Fibroblast of the aortic adventitia (primary cell): ENCODE results near the gene HAPLN3. TPM values are rescaled to one million over a fixed set of nuclear protein-coding genes. Genes with fewer than 3 reads are reported as not detected.

ENCODE experiments used
- DNase-seq: peaks from one replicate; pipeline ENCODE4 v3.0.0-alpha.2; 2010; ENCODE audit warnings: low read depth
- H3K4me3 ChIP-seq: 2 replicates; pipeline ENCODE4 v1.5.1; 2011; ENCODE audit warnings: low read depth, mild to moderate bottlenecking, control low read depth, low read length, moderate library complexity
- total RNA-seq: library from RNA; depleted of rRNA; stranded (reverse); fragments of >200 nt; gene quantifications from 2 replicates; pipeline ENCODE4 v1.2.3, GENCODE V29; 2012; ENCODE audit warnings: low replicate concordance
- TF ChIP-seq, protein P1 (sequence below): IDR thresholded peaks from 2 replicates; pipeline ENCODE4 v1.5.1; 2011; ENCODE audit warnings: mild to moderate bottlenecking, low read length, control low read depth, inconsistent platforms; ENCODE audit not compliant: insufficient read depth

Gene HAPLN3
- total RNA-seq, 1 donor = 2.8 TPM

DNA sequence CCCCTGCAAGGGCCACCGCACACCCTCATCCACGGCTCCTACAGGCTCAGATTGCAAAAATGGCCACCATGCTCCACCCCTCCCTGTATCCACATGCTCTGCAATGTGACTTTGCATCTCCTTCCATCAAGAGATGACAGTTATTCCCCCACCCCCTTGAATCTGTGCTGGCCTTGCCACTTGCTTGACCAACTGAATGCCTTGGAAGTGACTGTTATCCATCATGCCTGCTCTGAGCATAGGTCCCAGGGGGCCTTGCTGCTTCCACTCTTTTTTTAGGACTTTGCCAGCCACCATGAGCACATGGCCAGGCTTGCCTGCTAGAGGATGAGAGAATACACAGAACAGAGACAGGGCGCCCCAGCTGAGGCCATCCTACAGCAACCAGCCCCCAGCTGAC, 13.6 kb downstream of the HAPLN3 start:
- no peak for DNase-seq
- H3K4me3 ChIP-seq = no peak overlapping the region
- TF ChIP-seq, protein P1, sequence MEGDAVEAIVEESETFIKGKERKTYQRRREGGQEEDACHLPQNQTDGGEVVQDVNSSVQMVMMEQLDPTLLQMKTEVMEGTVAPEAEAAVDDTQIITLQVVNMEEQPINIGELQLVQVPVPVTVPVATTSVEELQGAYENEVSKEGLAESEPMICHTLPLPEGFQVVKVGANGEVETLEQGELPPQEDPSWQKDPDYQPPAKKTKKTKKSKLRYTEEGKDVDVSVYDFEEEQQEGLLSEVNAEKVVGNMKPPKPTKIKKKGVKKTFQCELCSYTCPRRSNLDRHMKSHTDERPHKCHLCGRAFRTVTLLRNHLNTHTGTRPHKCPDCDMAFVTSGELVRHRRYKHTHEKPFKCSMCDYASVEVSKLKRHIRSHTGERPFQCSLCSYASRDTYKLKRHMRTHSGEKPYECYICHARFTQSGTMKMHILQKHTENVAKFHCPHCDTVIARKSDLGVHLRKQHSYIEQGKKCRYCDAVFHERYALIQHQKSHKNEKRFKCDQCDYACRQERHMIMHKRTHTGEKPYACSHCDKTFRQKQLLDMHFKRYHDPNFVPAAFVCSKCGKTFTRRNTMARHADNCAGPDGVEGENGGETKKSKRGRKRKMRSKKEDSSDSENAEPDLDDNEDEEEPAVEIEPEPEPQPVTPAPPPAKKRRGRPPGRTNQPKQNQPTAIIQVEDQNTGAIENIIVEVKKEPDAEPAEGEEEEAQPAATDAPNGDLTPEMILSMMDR = no peak

- DNase-seq = no peak
- H3K4me3 ChIP-seq = no peak overlapping the region
- TF ChIP-seq, protein P1 = no peak
Measured at GRCh38 chr15:88880944-88881740, 14.2 kb downstream of the HAPLN3 start.

DNA sequence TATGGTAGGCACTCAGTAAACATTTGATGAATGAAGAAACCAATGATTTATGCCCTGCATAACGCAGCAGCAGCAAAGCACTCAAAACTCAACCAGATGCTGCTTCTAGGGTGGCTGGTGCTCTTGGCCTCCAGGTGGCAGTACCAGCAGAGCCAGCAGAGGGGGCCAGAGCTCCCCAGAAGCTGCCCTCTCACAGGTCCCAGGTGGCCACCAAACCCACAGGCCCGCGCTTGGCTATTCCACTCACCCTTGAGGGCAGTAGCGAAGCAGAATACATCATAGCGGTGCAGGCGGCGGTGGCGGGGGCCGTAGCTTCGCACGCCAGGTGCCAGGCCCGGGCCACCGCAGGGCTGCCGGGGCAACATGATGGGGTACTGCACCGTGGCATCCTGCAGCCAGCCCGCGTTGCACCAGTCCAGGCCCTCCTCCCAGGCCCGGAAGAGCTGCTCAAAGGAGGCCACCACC, 16.6 kb downstream of the HAPLN3 start:
- TF ChIP-seq, protein P1 = peak; percentile 75
- DNase-seq = peak; percentile 34
- H3K4me3 ChIP-seq = no peak overlapping the region

GRCh38 chr15:88877906-88878305, 17.4 kb downstream of the HAPLN3 start:
- DNase-seq = no peak
- TF ChIP-seq, protein P1 = no peak
- no peak overlapping the region for H3K4me3 ChIP-seq

DNA sequence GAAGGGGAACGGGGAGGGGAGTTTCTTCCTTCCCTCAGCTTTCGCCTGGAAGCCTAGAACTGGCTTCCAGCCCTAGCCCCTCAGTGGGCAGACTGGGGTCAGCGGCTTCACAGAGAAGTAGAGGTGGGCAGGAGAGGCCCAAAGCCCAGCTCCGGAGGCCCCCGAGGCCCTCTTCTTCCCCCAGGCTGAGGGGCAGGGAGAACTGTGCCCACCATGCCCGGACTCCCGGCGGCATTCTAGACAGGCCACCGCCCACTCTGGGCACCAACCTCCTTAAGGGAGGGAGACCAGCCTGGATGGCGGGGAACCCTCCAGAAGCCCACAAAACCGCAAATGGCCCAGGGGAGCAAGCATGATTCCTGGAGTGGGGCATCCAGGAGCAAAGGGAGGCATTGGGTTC, 17.9 kb downstream of the HAPLN3 start:
- H3K4me3 ChIP-seq = no peak overlapping the region
- DNase-seq = no peak
- TF ChIP-seq, protein P1 = no peak

- no peak for DNase-seq
- H3K4me3 ChIP-seq = no peak overlapping the region
- TF ChIP-seq, protein P1 = no peak
Measured at GRCh38 chr15:88876573-88876972, 18.8 kb downstream of the HAPLN3 start.
